HG02759 (cell line): ENCODE results near the gene ERC2.

Experiments used
- ATAC-seq: cut with Tn5 transposase; IDR thresholded peaks from one replicate; pipeline ENCODE4 v1.9.1; 2021; ENCODE audit warnings: mild to moderate bottlenecking, moderate library complexity; ENCODE audit not compliant: unreplicated experiment

The ERC2 gene

GRCh38 chr3:56370991-56371775 lies 97.1 kb downstream of the ERC2 start:
- no peak for ATAC-seq

DNA sequence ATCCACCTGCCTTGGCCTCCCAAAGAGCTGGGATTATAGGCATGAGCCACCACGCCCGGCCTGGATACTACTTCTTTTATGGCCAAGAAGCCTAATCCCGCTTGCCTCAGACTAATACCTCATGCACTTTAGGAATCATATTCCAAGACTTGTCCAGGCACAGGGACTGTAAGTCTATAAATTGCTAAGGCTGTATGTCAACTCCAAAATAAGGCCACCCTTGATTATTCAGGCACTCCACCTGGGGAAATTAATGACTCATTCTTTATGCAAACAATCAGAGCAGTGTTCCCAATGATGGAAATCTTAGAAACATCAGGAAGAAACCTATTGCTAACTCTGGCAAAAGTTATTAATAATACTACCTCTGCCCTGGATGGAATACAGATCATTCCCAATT lies 98.4 kb downstream of the ERC2 start:
- no peak for ATAC-seq

DNA sequence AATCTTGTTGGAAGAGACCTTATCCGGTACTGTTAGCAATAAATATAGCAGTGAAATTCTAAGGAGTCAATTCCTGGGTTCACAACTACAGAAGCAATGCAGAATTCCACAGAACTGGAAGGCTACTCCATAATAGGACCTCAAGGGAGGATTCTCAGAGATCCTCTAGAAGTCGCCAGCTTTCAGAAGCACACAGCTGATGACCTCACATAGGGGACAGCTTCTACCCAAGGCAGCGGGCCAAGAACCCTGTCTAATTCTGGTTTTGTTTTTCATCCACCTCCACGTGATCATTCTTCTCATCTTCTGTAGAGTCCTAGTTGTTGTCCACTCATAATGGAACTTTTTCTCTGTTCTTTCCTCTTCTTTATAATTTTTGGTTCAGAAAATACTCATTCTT lies 99.4 kb downstream of the ERC2 start:
- ATAC-seq = no peak

DNA sequence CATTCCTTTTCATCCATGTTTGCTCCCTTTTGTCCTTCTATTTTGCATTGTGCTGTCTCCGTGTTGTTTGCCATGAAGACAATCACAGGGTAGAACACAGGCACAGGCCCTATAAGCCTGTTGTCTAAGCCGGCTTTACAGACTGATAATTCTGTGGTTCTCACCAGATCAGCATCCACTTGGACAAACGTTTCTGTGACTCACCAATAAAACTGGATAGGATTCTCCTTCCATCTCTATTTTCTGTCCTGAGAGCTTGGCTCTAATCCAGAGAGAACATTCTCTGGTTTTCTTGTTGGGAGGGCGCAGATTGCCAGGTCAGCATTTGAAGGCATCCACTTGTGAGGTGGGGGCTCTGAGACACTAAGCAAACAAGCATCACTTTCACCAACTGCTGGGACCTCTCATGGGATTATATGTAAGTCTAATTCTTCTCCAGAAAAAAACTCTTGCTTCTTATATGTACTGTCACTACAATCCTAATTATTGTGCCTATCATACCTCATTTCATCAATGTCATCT lies 101.6 kb downstream of the ERC2 start:
- ATAC-seq = no peak

GRCh38 chr3:56365905-56366640 lies 102.2 kb downstream of the ERC2 start:
- ATAC-seq = no peak

GRCh38 chr3:56364665-56365064 lies 103.6 kb downstream of the ERC2 start:
- no peak for ATAC-seq

DNA sequence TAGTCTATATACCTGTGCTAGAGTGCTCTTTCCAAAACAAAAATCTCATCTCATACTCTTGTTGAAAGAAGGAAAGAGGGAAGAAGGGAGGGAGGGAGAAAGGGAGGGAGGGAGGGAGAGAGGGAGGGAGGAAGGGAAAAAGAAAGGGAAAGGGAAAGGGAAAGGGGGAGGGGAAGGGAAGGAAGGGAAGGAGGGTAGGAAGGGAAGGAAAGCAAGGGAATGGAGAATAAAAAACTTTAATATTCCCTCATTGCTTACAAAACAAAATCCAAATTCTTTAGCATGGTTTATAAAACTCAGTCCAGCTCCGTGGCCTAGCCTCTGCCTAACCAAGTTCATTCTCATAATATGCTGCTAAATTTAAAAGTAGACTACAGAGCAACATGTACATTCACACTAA lies 104.5 kb downstream of the ERC2 start:
- no peak for ATAC-seq

DNA sequence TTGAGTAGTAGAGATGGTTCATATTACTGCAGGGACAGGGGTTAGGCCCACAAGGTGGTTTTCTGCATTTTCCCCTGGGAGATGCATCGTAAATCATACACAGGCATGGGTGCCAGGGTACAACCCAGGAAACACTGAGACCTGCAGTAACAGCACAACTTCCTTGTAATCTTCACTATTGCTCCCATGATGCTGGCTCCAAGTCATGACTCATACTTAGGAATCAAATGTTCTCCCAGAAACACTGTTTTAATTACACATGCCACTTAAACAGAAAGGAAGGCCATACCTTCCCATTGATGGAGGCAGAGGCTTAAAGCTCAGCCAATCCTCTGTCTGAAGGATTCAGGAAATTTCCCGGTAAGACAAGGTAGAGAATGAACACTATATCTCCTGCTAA lies 106.5 kb downstream of the ERC2 start:
- no peak for ATAC-seq

- ATAC-seq = no peak
These were observed 111.0 kb downstream of the ERC2 start for GRCh38 chr3:56357266-56357665.

GRCh38 chr3:56356808-56357207 lies 111.5 kb downstream of the ERC2 start:
- no peak for ATAC-seq

GRCh38 chr3:56355570-56356185 lies 112.6 kb downstream of the ERC2 start:
- ATAC-seq = no peak

DNA sequence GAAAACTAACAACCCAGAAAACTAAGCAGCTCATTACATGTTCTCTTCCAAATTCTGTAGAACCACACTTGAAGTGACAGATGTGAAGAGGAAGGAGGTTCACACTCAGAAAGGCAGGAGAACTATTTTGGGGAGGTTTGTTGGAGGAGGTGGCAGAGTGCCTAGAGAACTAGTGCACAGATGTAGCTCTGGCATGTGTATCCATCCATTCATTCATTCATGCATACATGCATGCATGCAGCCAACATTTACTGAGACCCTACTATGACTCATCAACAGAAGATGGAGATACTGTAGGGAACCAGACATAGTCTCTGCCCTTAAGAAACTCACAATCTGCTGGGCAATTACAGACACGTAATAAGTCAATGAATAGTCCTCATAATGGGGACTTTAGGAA lies 116.7 kb downstream of the ERC2 start:
- ATAC-seq = no peak

- no peak for ATAC-seq
These were observed 120.9 kb downstream of the ERC2 start for GRCh38 chr3:56347219-56347871.

GRCh38 chr3:56342475-56342874 lies 125.8 kb downstream of the ERC2 start:
- no peak for ATAC-seq

DNA sequence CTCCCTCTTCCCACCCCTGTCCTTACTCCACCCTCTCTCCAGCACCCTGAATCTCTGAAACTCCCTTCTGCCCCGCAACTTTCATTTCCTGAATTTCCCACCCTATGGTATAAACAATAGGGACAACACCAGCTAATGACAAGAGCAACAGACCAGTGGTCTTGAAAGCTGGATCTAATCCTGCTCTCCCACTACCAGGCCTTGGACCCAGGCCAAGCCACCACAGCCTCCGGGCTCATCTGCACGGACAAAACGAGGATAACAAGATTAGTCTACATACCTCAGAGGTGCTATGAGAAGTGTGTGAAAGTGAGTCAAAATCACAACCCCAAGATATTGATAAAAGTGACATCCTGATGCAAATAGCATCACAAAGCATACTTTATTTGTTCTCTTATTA lies 128.6 kb downstream of the ERC2 start:
- ATAC-seq = no peak

GRCh38 chr3:56339244-56339643 lies 129.0 kb downstream of the ERC2 start:
- no peak for ATAC-seq

GRCh38 chr3:56336023-56336422 lies 132.2 kb downstream of the ERC2 start:
- ATAC-seq = no peak

DNA sequence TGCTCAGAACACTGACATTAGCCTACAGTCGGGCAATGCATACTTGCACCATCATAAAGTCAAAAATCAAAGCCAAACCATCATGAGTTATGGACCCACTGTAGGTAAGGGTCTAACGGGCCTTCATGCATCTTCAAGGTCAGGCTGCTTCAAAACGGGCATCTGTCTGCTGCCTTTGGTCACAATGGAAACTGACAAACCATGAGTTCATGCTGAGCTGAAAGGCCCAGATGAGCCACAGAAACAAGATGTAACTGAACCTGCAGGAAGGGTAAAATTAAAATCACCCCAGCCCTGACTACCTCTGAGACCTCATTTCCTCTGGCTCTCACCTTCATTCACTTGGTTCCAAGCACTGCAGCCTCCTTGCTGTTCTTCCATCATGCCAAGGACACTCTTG lies 143.8 kb downstream of the ERC2 start:
- ATAC-seq = no peak

DNA sequence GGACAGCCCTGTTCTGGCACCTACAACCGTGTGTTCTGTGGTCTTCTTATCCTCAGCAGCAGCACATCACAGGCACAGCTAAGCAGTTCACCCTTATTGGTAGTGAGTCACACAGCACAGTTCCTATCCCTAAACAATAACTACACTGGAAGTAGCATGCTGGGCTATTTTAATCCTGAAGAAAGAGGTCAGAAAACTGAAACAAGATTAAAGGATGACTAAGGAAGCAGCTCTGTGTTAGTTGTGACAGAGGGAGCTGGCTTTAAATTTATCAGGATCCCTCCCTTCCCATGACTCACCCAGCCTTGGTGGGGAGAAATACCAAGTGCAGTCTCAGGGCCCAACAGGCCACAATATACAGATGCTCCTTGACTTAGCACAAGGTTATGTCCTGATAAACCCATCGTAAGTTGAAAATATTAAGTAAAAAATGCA lies 144.3 kb downstream of the ERC2 start:
- ATAC-seq = no peak

DNA sequence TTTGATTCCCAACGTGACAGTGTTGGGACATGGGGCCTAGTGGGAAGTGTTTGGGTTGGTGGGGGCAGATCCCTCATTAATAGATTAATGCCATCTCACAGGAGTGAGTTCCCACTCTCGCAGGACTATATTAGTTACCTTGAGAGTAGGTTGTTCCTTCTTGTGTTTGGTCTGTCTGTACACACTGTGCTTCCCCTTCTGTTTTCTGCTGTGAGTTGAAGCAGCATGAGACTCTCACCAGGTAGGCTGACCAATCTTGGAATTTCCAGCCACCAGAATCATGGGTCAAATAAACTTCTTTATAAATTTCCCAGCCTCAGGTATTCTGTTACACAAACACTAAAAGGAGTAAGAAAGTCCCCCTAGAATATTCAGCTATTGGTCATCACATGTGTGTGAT lies 145.4 kb downstream of the ERC2 start:
- no peak for ATAC-seq

- ATAC-seq = no peak
These were observed 146.4 kb downstream of the ERC2 start for GRCh38 chr3:56321892-56322291.
